ENCODE results near the gene ACSS1.

The ACSS1 gene

DNA sequence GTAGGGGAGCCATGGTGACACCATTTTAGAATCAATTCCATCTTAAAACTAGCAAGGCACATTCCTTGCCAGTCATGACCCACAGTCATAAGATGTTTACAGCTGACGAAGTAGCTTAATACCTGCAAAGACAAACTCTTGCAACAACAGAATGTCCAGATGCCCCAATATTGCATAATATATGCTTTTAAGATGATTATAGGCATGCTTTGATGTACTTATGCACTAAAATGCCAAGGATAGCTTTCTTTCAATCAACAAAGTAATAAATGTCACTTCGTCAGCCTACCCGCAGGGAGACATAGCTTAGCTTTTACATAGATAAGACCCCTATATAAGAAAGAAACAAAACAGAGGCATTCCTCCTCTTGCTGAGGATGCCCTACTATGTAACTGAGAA lies 26.7 kb downstream of the ACSS1 start:
- DNase-seq (ENCODE audit: low read depth): no peak
- TF ChIP-seq, protein P1, sequence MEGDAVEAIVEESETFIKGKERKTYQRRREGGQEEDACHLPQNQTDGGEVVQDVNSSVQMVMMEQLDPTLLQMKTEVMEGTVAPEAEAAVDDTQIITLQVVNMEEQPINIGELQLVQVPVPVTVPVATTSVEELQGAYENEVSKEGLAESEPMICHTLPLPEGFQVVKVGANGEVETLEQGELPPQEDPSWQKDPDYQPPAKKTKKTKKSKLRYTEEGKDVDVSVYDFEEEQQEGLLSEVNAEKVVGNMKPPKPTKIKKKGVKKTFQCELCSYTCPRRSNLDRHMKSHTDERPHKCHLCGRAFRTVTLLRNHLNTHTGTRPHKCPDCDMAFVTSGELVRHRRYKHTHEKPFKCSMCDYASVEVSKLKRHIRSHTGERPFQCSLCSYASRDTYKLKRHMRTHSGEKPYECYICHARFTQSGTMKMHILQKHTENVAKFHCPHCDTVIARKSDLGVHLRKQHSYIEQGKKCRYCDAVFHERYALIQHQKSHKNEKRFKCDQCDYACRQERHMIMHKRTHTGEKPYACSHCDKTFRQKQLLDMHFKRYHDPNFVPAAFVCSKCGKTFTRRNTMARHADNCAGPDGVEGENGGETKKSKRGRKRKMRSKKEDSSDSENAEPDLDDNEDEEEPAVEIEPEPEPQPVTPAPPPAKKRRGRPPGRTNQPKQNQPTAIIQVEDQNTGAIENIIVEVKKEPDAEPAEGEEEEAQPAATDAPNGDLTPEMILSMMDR (conservative IDR thresholded peaks at IDR 0.05; ENCODE audit: low read depth, low read length): no peak
- H3K4me3 ChIP-seq (ENCODE audit: low read depth, low read length): no peak overlapping the region

DNA sequence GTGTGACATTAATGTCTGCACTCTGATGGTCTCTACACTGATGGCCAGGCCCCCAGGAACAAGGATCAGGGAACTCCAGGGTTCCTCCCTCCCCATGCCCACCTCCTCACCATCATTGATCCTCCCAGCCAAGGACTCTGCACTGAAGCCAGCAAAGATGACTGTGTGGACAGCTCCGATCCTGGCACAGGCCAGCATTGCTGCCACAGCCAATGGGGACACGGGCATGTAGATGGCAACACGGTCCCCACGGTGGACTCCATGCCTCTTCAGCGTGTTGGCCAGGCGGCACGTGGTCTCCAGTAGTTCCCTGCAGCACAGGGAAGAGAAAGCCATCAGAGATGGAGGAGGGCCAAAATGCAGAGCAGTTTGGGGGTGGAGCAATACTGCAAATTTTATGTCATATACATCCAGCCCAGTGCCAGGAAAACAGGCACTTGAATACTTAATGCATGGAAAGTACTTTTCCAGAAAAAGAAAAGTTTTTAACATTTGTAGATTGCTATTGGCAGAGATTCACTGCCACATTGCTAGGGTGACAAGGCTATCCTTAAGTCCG lies 27.2 kb downstream of the ACSS1 start:
- H3K4me3 ChIP-seq (ENCODE audit: low read depth, low read length): no peak overlapping the region
- TF ChIP-seq, protein P1 (conservative IDR thresholded peaks at IDR 0.05; ENCODE audit: low read depth, low read length): no peak
- no peak for DNase-seq (ENCODE audit: low read depth)

DNA sequence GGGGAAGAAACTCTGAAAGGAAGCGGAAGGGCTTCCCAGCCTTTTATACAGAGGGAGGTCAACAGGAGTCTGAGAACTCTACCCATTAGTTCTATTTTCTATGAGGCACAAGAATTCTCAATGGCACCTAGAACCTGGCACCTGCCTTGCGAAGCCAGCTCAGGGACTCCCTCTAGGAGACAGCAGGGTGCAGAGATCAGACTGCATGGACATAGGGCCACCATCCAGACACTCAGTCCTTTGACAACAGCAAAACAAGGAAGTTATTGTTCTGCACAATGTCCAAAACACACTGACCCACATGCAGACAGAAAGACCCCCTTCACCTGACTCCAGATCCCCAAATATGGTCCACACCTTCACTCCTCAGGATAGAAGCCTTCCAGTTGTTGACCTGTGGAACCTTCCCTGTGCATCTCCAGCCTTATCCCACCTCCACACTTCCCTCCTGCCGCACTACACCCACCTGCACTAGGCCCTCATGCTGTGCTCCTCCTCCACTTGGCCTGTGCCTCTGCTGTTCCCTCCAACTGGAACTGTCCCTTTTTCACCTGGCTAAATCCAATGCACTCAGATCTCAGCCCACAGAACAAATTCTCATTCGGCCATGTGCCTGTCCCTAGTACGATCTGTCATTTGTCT lies 27.8 kb downstream of the ACSS1 start:
- H3K4me3 ChIP-seq (ENCODE audit: low read depth, low read length): no peak overlapping the region
- TF ChIP-seq, protein P1 (conservative IDR thresholded peaks at IDR 0.05; ENCODE audit: low read depth, low read length): no peak
- DNase-seq (ENCODE audit: low read depth): no peak

DNA sequence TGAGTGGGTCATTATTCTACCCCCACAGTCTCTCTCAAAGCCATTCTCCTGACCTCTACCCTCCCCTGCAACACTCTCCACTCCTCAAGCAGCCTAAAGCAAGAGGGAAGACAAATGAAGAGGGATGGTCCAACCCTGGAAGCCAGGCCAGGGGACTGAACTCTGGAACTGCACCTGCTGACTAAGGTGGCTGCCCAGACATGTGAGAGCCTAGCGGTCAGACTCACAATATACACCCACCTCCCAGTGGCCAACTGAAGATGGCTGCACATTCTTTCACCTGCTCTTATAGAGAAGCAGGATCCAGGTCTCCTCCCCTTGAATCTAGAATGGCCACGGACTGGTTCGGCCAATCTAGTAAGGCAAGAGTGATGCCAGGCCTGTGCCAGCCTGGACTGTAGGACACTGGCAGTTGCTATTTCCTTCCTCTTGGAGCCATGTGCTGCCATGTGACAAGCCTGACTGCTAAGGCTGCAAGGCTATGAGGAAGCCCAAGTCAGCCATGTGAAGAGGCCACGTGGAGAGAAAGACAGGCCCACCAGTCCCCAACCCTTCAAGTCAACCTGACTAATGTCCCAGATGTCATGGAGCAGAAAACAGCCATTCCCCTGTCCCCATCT lies 31.8 kb downstream of the ACSS1 start:
- no peak overlapping the region for H3K4me3 ChIP-seq (ENCODE audit: low read depth, low read length)
- no peak for DNase-seq (ENCODE audit: low read depth)
- TF ChIP-seq, protein P1 (conservative IDR thresholded peaks at IDR 0.05; ENCODE audit: low read depth, low read length): no peak

DNA sequence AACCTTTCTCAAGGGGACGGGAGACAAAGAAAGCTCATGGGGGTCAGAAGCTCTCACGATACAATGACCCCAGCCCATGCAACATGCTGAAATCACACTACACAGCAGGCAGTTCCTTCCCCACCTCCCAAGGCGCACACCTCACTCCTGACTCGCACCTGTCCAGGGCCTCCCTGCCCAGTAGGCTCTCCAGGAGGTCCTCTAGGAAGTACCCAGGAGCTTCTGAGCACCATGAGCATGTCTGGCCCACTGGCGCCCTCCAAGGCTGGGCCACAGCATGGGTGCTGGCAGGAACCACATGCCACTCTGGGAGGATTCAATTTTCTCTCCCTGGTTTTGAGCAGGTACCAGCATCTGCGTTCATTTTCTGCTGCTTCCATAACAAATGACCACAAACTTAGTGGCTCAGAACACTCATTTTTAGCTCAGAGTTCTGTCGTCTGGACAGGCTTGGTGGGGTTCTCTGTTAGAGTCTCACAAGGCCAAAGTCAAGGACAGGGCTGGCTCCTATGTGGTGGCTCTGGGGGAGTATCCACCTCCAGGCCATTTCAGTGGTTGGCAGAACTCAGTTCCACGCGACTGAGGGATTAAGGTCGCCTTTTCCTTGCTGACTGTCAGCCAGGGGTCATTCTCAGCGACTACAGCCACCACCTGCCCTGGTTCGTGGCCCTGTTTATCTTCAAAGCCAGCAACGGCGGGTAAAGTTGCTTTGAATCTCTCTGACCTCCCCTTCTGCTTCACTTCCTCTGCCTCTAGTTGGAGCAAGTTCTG lies 32.7 kb downstream of the ACSS1 start:
- DNase-seq (ENCODE audit: low read depth): no peak
- no peak overlapping the region for H3K4me3 ChIP-seq (ENCODE audit: low read depth, low read length)
- TF ChIP-seq, protein P1 (conservative IDR thresholded peaks at IDR 0.05; ENCODE audit: low read depth, low read length): no peak

DNA sequence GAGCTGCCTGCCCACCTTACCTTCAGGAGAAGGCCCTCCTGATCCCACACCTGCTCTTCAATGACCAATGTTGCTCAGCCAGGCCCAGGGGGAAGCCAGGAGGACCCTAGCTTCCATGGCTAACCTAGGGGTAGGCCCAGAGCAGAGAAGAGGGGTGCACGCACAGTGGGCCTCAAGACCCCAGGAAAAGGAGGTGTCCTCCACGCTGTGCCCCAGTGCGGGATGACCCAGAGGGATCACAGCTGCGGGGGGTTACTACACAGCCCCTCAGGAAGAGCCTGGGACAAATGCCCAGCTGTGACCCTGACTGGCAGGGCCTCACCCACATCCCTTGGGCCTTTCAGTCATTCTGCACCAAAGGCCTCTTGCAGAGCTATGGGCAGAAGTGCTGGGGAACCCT lies 33.8 kb downstream of the ACSS1 start:
- TF ChIP-seq, protein P1 (conservative IDR thresholded peaks at IDR 0.05; ENCODE audit: low read depth, low read length): no peak
- H3K4me3 ChIP-seq (ENCODE audit: low read depth, low read length): no peak overlapping the region

More for the DNA sequence above, 33.8 kb downstream of the ACSS1 start:
- no peak for DNase-seq (ENCODE audit: low read depth)

Measured in choroid plexus epithelial cell (primary cell).